Pons (tissue), 1 donor: Measurements from ENCODE around the gene DNAAF1.

Source experiments
- DNase-seq: peaks from one replicate; pipeline ENCODE4 v3.0.0-alpha.2; 2016; ENCODE audit warnings: low spot score

Gene DNAAF1

DNA sequence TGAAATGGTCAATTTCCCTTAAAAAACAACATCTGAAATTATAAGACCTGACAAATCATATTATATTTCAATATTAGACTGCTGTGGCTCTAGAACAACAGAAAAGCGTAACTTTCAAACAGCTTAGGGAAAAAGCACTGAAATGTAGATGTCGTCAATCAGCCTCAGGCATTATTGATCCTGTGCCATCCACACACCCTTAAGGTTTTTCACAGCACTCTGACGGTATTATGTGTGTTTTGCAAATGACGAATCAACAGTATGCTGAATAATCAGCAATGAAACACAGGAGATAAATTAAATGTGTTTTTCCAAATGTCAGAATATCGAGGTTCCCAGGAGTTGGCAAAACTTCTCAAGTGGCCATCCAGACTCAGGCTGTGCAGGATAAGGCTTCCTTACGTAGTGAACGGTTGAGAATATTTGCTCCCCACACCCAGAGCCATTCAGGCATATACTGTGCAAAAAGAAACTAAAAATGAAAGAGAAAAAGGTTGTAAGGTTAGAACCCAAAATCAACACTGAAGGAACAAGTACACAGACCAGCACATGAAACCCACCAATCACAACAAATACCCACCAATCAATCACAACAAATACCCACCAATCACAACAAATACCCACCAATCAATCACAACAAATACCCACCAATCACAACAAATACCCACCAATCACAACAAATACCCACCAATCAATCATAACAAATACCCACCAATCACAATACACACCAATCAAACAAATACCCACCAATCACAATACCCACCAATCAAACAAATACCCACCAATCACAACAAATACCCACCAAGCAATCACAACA, 20.6 kb upstream of the DNAAF1 start:
- DNase-seq, result no peak

DNA sequence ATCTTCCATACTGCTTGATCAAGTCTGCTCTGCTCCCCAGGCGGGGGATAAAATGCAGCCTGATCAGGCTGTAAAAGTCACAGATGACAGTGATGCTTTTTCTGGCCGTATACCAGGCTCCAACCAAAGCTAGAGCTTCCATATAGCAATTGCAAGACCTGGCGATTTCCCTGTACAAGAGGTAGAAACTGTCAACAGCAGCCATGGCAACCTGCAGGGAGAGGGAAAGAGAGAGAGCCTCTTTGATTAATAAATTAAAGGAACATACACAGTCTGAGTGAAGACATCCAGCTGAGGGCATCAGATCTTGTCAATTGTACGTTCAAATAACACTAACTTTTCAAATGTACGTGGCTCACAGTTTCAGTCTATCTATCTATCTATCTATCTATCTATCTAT, 14.0 kb upstream of the DNAAF1 start:
- DNase-seq, result no peak

DNA sequence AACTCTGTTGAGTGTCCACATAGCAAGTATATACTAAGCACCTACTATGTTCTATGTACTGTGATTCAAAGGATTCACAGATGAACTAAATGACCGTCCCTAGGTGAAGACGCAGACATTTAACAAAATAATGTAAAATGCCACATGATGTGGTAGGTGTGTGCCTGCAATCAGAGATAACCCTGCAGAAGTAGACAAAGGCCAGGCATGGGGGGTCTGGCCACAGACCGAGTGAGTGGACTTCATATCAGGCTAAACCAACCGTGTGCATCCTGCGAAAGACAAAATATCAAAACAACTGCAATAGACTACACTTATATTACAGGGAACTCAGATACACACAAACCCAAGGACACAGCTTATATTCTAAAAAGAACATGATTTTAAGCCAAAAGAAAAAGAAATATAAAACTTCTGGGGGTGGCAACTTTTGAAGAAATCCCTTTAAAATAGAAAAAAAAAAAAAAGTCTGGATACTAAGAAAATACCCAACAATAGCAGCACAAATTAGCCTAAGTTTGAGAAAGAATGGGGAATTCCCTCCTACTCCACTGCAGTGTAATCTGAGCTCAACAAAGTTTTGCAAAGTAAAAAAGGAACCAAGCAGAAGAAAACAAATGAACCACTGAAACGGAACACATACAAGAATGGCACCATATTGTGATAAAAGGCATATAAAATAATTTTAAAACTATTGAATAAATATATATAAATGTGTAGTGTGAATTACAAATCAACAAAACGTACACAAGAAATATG, 12.4 kb upstream of the DNAAF1 start:
- no peak for DNase-seq

DNA sequence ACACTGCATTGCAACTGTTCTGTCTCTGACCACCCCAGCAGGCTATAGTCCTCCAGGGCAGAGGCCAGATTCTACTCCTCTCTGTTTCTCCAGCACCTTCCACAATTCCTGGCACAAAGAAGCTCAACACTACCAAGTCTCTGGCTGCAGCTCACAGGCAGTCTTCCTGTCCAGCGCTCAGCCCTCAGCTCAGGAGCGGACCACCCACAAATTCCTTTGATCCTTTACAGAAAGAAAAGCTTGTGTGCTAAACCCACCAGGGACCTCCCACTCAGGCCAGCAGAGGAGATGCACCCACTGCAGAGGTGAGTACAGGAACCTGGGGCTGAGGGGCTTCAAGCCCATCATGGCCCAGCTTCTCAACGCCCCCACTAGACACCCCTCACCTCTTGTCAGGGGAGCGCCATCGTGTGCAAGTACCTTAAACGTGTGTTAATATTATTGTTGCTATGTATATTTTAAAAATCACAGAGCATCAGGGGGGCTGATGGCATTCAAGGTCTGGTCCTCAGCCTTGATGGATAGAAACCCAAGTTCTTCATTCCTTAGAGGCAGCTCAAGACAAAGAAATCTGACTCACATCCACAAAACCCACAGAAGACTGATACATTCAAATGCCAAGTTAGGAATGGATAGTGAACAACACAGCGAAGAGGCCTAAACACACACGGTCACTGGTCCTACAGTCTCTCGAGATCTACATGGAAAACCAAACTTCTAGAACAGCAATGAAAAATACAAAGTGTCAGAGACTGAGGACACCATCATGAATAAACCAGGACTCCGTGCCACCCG, 8.6 kb upstream of the DNAAF1 start:
- no peak for DNase-seq

DNA sequence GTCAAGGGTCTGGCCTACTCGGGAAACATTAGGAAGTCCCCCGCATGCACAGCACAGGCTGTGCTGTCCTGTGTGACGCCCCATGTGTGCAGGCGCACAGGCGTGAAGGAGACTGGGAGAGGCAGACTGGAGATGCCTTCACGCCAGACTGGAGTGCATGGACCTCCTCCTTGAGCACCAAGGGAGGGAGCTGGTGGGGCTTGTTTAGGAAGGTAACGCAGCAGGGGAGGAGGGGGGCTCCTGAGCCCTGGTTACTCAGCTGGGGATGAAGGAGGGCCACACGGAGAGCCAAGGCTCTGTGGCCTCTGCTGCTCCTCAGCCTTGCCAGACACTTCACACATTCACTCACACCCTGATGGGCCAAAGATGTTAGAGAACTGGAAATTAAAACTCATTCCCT, 7.8 kb upstream of the DNAAF1 start:
- no peak for DNase-seq

DNA sequence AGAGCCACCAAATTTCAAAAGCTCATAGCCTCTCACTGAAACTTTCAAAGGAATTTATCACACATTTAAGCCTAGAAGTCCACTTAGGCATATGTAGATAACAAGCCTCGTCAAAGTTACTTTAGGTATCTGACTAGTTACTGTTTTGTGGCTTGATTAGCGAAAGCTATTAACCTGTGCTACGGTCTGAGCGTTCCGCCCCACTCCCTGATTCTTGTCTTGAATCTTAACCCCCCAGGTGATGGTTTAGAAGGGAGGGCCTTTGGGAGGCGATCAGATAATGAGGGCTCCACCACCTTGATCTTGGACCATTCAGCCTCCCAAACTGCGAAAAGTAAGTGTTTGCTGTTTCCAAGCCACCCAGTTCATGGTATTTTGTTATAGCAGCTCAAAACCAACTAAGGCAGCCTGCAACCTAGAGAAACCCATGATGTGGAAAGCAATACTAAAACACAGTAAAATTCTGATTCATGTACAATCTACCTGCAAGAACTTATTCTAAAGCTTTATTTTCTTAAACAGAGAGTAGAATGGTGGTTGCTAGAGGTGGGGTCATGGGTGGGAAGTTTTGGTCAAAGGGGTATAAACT, 7.2 kb upstream of the DNAAF1 start:
- no peak for DNase-seq

DNA sequence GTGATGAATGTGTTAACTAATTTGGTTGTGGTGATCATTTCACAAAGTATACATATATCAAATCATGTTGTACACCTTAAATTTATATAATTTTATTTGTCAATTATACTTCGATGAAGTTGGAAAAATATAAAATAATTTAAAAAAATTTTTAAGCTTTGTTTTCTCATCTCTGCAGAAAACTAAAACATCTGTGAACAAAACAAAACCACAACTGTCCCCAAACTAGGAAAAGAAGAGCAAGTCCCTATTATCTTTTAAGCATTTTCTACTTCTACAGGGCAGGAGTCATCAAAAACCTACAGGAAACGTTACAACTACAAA, 6.6 kb upstream of the DNAAF1 start:
- no peak for DNase-seq

DNA sequence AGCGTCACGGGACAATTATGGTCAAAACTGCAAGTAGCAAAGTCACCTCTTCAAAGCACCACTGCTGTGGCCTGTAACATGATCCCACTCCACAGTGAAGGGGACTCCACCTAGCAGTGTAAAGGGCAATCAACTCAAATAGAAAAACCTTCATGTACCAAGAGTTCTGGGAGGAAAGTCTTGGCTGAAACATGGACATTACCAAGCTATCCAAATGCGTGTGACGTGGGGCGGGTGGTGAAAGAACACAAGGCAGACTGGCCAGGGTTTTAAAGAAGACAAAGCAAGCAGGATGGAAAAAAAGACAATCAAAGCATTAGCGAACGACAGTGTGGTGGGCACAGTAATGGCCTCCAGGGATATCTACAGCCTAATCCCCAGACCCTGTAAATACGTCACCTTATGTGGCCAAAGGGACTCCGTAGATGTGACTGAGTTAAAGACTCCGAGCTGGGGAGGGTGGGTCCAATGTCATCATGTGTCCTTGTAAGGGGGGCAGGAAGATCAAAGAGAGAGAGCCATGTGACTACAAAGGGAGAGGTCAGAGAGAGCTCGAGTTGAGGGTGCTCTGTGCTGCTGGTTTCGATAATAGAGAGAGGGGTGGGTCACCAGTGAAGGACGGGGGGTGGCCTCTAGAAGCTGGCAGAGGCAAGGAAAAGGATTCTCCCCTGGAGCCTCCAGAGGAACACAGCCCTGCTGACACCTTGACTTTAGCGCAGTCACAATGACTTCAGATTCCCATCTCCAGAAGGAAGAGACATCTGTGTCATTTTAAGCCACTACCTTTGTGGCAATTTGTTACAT, 6.1 kb upstream of the DNAAF1 start:
- no peak for DNase-seq

DNA sequence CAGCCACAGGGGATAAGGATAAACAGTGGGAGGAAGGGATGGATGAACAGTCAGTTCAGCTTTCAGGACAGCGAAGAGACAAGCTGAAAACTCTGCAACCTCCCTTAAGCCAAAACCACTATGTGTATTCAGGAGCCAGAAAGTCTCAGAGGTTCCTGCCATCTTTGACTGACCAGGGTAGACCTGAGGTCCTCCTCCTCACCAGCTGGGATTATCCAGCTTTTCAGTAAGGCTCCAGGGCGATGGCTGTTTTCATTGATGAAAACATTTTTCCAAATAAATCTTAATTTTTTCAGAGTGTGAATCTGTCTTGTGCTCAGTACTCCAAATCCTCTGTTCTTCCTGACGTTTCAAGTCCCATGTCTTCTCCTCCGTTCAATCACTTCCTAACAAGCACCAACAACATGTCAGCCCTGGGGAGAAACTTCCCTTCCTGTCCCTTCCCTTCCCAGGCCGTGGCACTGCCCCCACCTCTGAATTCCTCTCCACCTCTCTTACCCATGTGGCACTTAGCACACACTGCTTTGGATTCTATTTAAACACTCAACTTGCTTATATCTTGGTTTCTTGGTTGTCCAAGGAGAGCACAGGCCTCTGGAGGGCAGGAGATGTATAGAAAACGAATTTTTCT, 5.4 kb upstream of the DNAAF1 start:
- no peak for DNase-seq

DNA sequence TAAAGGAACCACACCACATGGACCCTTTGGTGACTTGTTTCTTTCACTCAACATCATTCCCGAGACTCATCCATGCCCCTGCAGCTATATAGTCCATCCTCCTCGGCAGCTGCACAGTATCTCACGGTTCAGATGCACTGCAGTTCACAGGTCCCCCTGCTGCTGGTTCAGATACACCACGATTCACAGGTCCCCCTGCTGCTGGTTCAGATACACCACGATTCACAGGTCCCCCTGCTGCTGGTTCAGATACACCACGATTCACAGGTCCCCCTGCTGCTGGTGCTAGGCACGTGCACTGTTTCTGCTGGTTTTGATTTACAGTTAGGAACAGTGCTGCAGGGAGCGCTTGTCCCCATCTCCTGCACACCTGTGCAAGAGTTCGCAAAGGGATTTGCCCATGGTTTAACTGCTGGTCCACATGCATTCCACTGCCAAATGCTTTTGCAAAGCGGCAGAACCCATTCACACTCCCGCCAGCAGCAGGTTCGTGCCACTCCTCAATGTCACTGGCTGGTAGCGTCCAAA, 3.9 kb upstream of the DNAAF1 start:
- DNase-seq, result no peak

DNA sequence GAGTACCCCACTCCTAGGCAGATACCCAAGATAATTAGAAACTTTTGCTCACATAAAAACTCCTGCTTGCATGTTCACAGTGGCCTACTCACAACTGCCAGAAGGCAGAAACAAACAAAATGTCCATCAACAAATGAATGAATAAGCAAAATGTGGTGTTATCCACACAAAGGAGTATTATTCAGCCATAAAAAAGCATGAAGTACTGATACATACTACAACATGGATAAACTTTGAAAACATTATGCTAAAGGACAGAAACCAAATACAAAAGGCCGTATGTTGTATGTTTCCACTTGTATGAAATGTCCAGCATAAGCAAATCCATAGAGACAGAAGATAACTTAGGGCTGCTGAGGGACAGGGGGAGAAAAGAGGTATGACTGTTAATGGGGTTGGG, 2.0 kb upstream of the DNAAF1 start:
- no peak for DNase-seq

DNA sequence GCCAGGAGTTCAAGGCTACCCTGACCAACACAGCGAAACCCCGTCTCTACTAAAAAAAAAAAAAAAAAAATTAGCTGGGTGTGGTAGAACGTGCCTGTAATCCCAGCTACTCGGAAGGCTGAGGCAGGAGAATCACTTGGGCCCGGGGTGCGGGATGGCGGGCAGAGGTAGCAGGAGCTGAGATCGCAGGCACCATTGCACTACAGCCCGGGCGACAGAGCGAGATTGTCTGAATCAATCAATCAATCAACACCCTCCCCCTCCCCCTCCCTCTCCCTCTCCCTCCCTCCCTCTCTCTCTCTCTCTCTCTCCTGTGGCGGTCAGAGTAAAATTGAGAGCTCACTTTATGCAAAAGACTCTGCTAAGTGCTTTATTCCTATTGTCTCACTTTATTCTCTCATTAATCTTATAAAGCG, 1.3 kb upstream of the DNAAF1 start:
- no peak for DNase-seq

DNA sequence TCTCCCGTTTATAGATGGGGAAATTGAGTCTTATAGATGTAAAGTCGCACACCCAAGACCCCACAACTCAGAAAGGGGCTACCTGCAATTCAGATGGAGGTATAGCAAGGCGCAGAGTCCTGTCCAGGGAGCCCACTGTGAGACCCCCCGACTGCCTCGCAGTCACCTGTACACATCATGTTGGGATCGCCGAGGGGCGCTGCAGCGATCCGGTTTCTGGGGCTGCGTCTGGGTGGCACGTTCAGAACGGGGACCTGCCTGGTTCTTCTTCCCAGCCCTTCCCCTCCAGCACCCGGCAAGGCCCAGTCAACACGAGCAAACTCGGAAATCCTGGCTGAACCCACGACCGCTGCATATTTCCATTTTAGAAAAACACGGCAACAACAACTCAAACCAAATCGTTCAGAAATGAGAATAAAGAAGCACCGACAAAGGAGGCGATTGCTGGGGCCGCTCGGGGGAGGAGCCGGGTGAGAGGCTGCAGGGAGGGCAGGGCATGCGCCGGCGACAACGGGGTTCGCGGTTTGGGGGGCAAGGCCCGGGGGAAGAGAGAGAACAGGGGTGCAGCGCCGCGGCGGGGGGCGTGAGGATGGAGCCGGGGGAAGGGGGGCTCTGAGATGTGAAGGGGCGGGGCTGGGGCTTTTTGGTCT, 774 bp upstream of the DNAAF1 start:
- no peak for DNase-seq

DNA sequence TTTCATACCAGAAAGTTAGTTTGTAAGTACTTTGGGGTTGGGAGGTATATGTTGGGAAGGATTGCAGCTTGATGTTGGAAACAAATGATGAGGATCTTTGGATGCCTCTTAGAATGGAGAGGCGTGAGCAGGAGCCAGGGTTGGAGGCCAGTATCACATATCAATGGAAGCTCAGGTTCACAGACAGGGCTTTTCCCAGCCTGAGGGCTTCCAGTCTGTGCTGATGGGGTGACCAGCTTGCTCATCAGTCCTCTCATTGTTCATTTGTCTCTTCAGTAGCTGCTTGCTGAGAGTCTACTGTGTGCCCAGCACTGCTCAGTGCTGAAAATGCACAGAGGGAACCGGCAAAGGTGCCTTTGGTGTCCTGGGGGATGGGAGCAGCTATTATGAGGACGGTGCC, 5.8 kb downstream of the DNAAF1 start:
- no peak for DNase-seq

DNA sequence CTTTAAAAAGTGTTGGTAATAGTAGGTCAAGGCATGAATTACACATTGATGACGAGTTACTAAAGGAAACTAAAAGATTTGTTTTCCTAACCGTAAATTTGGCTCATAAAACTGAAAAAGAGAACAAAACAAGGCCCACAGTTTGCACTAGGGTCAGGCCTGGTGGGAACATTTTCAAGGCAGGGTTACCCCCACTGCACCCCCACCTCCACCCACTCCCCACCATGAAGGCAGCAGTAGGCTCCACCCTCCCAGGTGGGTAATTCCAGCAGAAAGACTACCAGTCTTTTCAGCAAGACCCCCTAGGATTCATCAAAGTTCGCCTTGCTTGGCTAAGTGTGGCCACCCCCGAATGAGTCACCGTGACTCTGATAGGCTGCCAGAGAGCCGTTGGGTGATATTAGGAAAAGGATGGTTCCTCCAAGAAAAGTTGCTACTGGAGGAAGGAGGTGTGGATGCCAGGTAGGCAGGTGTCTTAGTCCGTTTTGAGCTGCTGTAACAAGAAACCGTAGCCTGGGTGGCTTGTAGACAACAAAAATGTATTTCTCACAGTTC, 8.6 kb downstream of the DNAAF1 start:
- DNase-seq, result no peak

DNA sequence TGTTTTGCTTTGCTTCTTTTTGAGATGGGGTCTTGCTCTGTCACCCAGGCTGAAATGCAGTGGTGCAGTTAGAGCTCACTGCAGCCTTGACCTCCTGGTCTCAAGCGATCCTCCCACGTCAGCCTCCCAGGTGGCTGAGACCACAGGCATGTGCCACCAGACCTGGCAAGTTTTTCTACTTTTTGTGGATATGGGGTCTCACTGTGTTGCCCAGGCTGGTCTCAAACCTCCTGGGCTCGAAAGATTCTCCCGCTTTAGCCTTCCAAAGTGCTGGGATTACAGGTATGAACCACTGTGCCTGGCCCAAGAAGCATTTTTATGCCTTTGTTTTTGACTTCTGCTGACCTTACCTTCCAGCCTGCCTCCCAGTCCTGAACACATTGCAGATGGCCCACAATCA, 10.1 kb downstream of the DNAAF1 start:
- DNase-seq, result no peak

DNA sequence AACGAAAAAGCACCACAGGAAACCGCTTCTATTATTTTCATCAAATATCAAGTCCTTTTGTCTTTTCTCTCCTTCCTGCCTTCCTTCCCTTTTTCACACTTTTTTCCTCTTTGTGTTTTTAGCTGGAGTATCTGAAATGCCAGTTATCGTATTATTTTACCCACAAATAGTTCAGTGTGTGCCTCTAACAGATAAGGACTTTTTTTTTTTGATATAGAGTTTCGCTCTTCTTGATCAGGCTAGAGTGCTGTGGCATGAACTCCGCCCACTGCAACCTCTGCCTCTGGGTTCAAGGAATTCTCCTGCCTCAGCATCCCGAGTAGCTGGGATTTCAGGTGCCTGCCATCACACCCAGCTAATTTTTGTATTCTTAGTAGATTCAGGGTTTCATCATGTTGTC, 10.7 kb downstream of the DNAAF1 start:
- DNase-seq, result no peak

DNA sequence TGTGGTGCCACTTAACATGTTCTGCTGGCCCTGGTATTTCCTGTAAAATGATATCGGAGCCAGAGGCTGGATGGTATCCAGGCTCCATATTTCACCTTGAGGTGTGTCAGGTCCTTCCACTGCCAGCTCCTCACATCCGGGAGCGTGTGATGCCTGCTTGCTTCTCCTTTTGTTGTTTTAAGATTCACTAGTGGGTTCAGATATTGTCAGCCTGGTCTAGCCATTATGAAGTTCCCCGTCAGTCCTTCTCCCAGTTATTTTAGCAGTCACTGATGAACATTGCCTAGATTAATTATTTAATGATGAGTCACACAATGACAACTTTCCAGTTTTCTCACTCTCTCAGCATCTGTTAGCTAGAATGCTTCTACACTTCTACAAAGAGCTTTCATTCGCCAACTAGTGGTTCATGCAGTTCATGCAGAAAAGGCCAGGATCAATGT, 11.3 kb downstream of the DNAAF1 start:
- DNase-seq, result no peak

DNA sequence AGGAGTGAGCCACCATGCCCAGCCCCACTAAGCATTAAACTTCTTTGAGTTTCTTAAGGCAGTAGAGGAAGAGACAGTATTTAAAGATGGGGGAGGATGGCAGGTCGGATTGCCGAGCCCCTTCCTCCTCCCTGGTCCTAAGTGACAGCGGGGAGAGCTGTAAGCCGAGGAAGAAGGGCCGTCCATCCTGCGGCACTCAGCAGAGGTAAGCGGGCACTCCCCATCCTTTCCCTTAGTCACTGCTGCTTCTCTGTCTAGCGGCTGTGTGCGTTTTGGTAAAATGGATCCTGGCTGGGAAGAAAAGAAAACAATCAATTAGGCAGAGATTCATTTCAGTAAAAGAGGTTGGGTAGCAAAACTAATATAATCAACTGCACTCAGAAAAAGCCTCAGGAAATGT, 13.9 kb downstream of the DNAAF1 start:
- DNase-seq, result no peak

DNA sequence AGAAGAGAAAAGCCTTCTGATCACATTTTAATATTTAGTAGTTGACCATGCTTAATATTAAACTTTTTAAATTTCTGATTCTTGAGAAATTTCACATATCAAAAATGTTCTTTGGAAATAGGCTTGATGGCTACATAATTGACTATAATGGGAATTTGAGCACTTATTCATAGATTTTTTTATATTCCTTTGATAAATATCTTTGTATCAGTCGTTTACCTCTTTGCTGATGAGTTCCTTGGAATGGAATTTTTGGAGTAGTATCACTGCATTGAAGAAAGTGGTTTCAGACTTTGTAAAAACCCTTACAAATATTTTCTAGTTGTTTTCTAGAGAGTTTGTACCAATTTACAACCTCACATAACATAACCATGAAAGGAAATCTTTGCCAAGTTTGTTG, 14.7 kb downstream of the DNAAF1 start:
- DNase-seq, result no peak
